Measurements from ENCODE around the gene ENTREP1.
"Not testable (repeated sequence)": the region's sequence is repeated elsewhere in the genome, so short reads cannot be mapped to it uniquely, and the experiment has no call there.

ENTREP1 gene

GRCh38 chr9:69432623-69433022 is 107.6 kb downstream of the ENTREP1 start:
- H3K27me3 ChIP-seq (replicated peaks in 2 of 5; ENCODE audit: control insufficient read depth in 4 of 5, insufficient read depth in 5 of 5, low read length in 4 of 5) = no peaks in the 10 kb centered on the region
- no peaks in the 10 kb centered on the region for H3K36me3 ChIP-seq (ENCODE audit: control insufficient read depth in 4 of 4, insufficient read depth in 4 of 4, low read length in 3 of 4)
- H3K4me1 ChIP-seq (ENCODE audit: control extremely low read depth in 1 of 4, control insufficient read depth in 4 of 4, insufficient read depth in 4 of 4, low read length in 3 of 4) = no peaks in the 10 kb centered on the region
- DNase-seq = no peak
- ChIA-PET CTCF (interaction anchor here (2.3 kb wide), 1 partner anchor 11 kb away, joined by 5 read pairs; no protein-coding TSS in a partner anchor), POLR2A (no interaction called here)
- no peak overlapping the region for H3K27ac ChIP-seq (ENCODE audit: insufficient read depth in 1 of 2, low read depth in 1 of 2, low read length in 2 of 2, poor library complexity in 1 of 2, severe bottlenecking in 2 of 2)
- 97% methylated on average over 11 of the region's 11 CpGs for WGBS (ENCODE audit: insufficient coverage)
- H3K9me3 ChIP-seq (ENCODE audit: control extremely low read depth in 1 of 5, control insufficient read depth in 4 of 5, insufficient read depth in 2 of 5, low read depth in 1 of 5, low read length in 4 of 5) = no peaks in the 10 kb centered on the region
- H3K4me3 ChIP-seq (ENCODE audit: control insufficient read depth in 1 of 7, extremely low read depth in 1 of 7, insufficient read depth in 4 of 7, low read depth in 2 of 7, low read length in 6 of 7) = no peak overlapping the region

DNA sequence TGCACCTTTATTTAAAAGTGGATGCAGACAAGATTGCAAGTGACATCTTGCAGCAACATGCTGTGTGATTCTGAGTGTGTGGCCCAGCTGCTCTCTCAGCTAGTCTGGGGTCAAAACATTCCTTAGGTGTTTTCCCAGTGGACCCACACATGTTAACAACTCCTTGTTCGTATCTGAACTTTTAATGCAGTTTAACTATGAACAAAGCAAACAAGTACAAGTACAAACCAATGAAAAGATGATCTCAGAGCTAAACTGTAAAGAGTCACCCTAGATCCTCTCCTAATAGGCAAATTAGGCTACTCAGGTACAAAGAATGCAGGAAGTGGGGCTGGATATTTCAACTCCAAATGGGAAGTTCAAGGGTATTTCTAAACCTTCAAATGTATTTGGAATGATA is 108.4 kb downstream of the ENTREP1 start:
- no CpG with 5 or more reads among the region's 1 CpG for WGBS (ENCODE audit: insufficient coverage)
- H3K4me3 ChIP-seq (ENCODE audit: control insufficient read depth in 1 of 7, extremely low read depth in 1 of 7, insufficient read depth in 4 of 7, low read depth in 2 of 7, low read length in 6 of 7) = no peak overlapping the region
- no peaks in the 10 kb centered on the region for H3K36me3 ChIP-seq (ENCODE audit: control insufficient read depth in 4 of 4, insufficient read depth in 4 of 4, low read length in 3 of 4)
- ChIA-PET CTCF (interaction anchor here (0.8 to 2.3 kb wide), 2 partner anchors 11 to 486 kb away, joined by 3 to 5 read pairs; no protein-coding TSS in a partner anchor), POLR2A (interaction anchor here (0.6 kb wide), 1 partner anchor 114 kb away, joined by 3 read pairs; no protein-coding TSS in a partner anchor)
- DNase-seq = no peak
- H3K9me3 ChIP-seq (ENCODE audit: control extremely low read depth in 1 of 5, control insufficient read depth in 4 of 5, insufficient read depth in 2 of 5, low read depth in 1 of 5, low read length in 4 of 5) = no peaks in the 10 kb centered on the region
- no peaks in the 10 kb centered on the region for H3K27me3 ChIP-seq (replicated peaks in 2 of 5; ENCODE audit: control insufficient read depth in 4 of 5, insufficient read depth in 5 of 5, low read length in 4 of 5)
- no peak overlapping the region for H3K27ac ChIP-seq (ENCODE audit: insufficient read depth in 1 of 2, low read depth in 1 of 2, low read length in 2 of 2, poor library complexity in 1 of 2, severe bottlenecking in 2 of 2)
- H3K4me1 ChIP-seq (ENCODE audit: control extremely low read depth in 1 of 4, control insufficient read depth in 4 of 4, insufficient read depth in 4 of 4, low read length in 3 of 4) = no peaks in the 10 kb centered on the region

DNA sequence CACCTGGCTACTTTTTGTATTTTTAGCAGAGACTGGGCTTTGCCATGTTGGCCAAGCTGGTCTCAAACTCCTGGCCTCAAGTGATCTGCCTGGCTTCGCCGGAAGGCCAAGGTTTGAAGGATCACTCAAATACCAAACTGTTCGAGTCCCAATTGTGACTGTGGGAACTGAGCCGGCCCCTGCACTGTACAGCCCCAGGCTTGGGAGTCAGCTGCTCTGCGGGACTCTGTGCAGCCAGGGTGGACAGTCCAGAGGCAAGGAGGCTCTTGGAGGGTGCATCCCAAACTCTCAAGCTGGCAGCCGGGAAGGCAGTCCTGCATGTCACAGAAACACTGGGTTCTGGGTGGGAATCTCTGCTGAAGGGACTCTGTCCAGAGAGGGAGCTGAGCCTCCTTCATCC is 109.0 kb downstream of the ENTREP1 start:
- Histone ChIP-seq H3K4me3 (ENCODE audit: control insufficient read depth in 1 of 7, extremely low read depth in 1 of 7, insufficient read depth in 4 of 7, low read depth in 2 of 7, low read length in 6 of 7) (no peak overlapping the region), H3K4me1 (ENCODE audit: control extremely low read depth in 1 of 4, control insufficient read depth in 4 of 4, insufficient read depth in 4 of 4, low read length in 3 of 4) (no peaks in the 10 kb centered on the region), H3K27me3 (replicated peaks in 2 of 5; ENCODE audit: control insufficient read depth in 4 of 5, insufficient read depth in 5 of 5, low read length in 4 of 5) (no peaks in the 10 kb centered on the region), H3K36me3 (ENCODE audit: control insufficient read depth in 4 of 4, insufficient read depth in 4 of 4, low read length in 3 of 4) (no peaks in the 10 kb centered on the region), H3K9me3 (ENCODE audit: control extremely low read depth in 1 of 5, control insufficient read depth in 4 of 5, insufficient read depth in 2 of 5, low read depth in 1 of 5, low read length in 4 of 5) (no peaks in the 10 kb centered on the region), H3K27ac (ENCODE audit: insufficient read depth in 1 of 2, low read depth in 1 of 2, low read length in 2 of 2, poor library complexity in 1 of 2, severe bottlenecking in 2 of 2) (no peak overlapping the region)
- POLR2A ChIA-PET = no interaction called here
- 100% methylated on average over 2 of the region's 6 CpGs for WGBS (ENCODE audit: insufficient coverage)
- DNase-seq = no peak
- CTCF ChIA-PET = interaction anchor here (0.8 to 2.3 kb wide), 3 partner anchors 12 to 485 kb away, joined by 3 to 5 read pairs (median 3); no protein-coding TSS in a partner anchor

DNA sequence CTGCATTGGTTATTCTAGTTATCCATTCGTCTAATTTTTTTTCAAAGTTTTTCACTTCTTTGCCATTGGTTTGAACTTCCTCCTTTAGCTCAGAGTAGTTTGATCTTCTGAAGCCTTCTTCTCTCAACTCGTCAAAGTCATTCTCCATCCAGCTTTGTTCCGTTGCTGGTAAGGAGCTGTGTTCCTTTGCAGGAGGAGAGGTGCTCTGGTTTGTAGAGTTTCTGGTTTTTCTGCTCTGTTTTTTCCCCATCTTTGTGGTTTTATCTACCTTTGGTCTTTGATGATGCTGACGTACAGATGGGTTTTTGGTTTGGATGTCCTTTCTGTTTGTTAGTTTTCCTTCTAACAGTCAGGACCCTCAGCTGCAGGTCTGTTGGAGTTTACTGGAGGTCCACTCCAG is 114.6 kb downstream of the ENTREP1 start:
- H3K36me3 ChIP-seq (ENCODE audit: control insufficient read depth in 4 of 4, insufficient read depth in 4 of 4, low read length in 3 of 4); H3K27me3 ChIP-seq (replicated peaks in 2 of 5; ENCODE audit: control insufficient read depth in 4 of 5, insufficient read depth in 5 of 5, low read length in 4 of 5); H3K4me1 ChIP-seq (ENCODE audit: control extremely low read depth in 1 of 4, control insufficient read depth in 4 of 4, insufficient read depth in 4 of 4, low read length in 3 of 4); DNase-seq; H3K9me3 ChIP-seq (ENCODE audit: control extremely low read depth in 1 of 5, control insufficient read depth in 4 of 5, insufficient read depth in 2 of 5, low read depth in 1 of 5, low read length in 4 of 5); H3K27ac ChIP-seq (ENCODE audit: insufficient read depth in 1 of 2, low read depth in 1 of 2, low read length in 2 of 2, poor library complexity in 1 of 2, severe bottlenecking in 2 of 2); H3K4me3 ChIP-seq (ENCODE audit: control insufficient read depth in 1 of 7, extremely low read depth in 1 of 7, insufficient read depth in 4 of 7, low read depth in 2 of 7, low read length in 6 of 7); CTCF ChIA-PET: not testable (repeated sequence)
- WGBS (ENCODE audit: insufficient coverage) = no CpG with 5 or more reads among the region's 4 CpGs
- POLR2A ChIA-PET = interaction anchor here (0.6 kb wide), 1 partner anchor 60 kb away, joined by 4 read pairs; no protein-coding TSS in a partner anchor

DNA sequence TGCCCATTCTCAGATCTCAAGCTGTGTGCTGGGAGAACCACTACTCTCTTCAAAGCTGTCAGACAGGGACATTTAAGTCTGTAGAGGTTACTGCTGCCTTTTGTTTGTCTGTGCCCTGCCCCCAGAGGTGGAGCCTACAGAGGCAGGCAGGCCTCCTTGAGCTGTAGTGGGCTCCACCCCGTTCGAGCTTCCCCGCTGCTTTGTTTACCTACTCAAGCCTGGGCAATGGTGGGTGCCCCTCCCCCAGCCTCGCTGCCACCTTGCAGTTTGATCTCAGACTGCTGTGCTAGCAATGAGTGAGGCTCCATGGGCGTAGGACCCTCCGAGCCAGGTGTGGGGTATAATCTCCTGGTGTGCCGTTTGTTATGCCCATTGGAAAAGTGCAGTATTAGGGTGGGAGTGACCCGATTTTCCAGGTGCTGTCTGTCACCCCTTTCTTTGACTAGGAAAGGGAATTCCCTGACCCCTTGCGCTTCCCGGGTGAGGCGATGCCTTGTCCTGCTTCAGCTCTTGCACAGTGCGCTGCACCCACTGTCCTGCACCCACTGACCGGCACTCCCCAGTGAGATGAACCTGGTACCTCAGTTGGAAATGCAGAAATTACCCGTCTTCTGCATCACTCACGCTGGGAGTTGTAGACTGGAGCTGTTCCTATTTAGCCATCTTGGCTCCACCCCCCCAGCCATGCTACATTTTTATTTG is 115.4 kb downstream of the ENTREP1 start:
- H3K27me3 ChIP-seq (replicated peaks in 2 of 5; ENCODE audit: control insufficient read depth in 4 of 5, insufficient read depth in 5 of 5, low read length in 4 of 5); H3K4me3 ChIP-seq (ENCODE audit: control insufficient read depth in 1 of 7, extremely low read depth in 1 of 7, insufficient read depth in 4 of 7, low read depth in 2 of 7, low read length in 6 of 7); H3K36me3 ChIP-seq (ENCODE audit: control insufficient read depth in 4 of 4, insufficient read depth in 4 of 4, low read length in 3 of 4); H3K27ac ChIP-seq (ENCODE audit: insufficient read depth in 1 of 2, low read depth in 1 of 2, low read length in 2 of 2, poor library complexity in 1 of 2, severe bottlenecking in 2 of 2); H3K9me3 ChIP-seq (ENCODE audit: control extremely low read depth in 1 of 5, control insufficient read depth in 4 of 5, insufficient read depth in 2 of 5, low read depth in 1 of 5, low read length in 4 of 5); POLR2A ChIA-PET; DNase-seq; H3K4me1 ChIP-seq (ENCODE audit: control extremely low read depth in 1 of 4, control insufficient read depth in 4 of 4, insufficient read depth in 4 of 4, low read length in 3 of 4): not testable (repeated sequence)
- CTCF ChIA-PET = interaction anchor here (1.5 kb wide), 1 partner anchor 13 kb away, joined by 3 read pairs; no protein-coding TSS in a partner anchor
- WGBS (ENCODE audit: insufficient coverage) = 96% methylated on average over 13 of the region's 15 CpGs
